HEK293T (cell line): ENCODE results near the gene DCST2.

ENCODE experiments used
- ARNT ChIP-seq: fragments of 450-650 bp; IDR thresholded peaks from 2 replicates; pipeline ENCODE4 v1.6.1; 2017; ENCODE audit warnings: mild to moderate bottlenecking
- BHLHE40 ChIP-seq: fragments of 450-650 bp; IDR thresholded peaks from 2 replicates; pipeline ENCODE4 v1.6.1; 2016; ENCODE audit warnings: mild to moderate bottlenecking, moderate library complexity, borderline replicate concordance
- CTBP1 ChIP-seq: fragments of 450-650 bp; IDR thresholded peaks from 2 replicates; pipeline ENCODE4 v1.6.1; 2016; ENCODE audit warnings: borderline replicate concordance
- ELF4 ChIP-seq: fragments of 450-650 bp; IDR thresholded peaks from 2 replicates; pipeline ENCODE4 v1.6.1; 2017; ENCODE audit warnings: antibody characterized with exemption
- FOXA1 ChIP-seq: fragments of 450-650 bp; IDR thresholded peaks from 2 replicates; pipeline ENCODE4 v1.6.1; 2016; ENCODE audit warnings: mild to moderate bottlenecking
- FOXK2 ChIP-seq: fragments of 450-650 bp; IDR thresholded peaks from 2 replicates; pipeline ENCODE4 v1.6.1; 2016; ENCODE audit warnings: mild to moderate bottlenecking
- FOXM1 ChIP-seq: fragments of 450-650 bp; IDR thresholded peaks from 2 replicates; pipeline ENCODE4 v1.6.1; 2017; ENCODE audit warnings: mild to moderate bottlenecking, borderline replicate concordance
- HDGF ChIP-seq: fragments of 450-650 bp; IDR thresholded peaks from 2 replicates; pipeline ENCODE4 v1.6.1; 2017; ENCODE audit warnings: antibody characterized with exemption, borderline replicate concordance
- LEF1 ChIP-seq: fragments of 450-650 bp; IDR thresholded peaks from 2 replicates; pipeline ENCODE4 v1.6.1; 2017; ENCODE audit warnings: mild to moderate bottlenecking, borderline replicate concordance
- SP1 ChIP-seq: fragments of 450-650 bp; IDR thresholded peaks from 2 replicates; pipeline ENCODE4 v1.6.1; 2017
- SUZ12 ChIP-seq: fragments of 450-650 bp; IDR thresholded peaks from 2 replicates; pipeline ENCODE4 v1.6.1; 2016; ENCODE audit warnings: mild to moderate bottlenecking

GRCh38 chr1:154968731-154969130 is 64.8 kb downstream of the DCST2 start:
- TF ChIP-seq SUZ12 = no peak
- TF ChIP-seq ELF4 = no peak
- no peak for TF ChIP-seq FOXM1
- TF ChIP-seq HDGF = no peak
- TF ChIP-seq BHLHE40 = no peak
- TF ChIP-seq FOXA1 = no peak
- TF ChIP-seq ARNT = no peak
- TF ChIP-seq SP1 = no peak
- no peak for TF ChIP-seq FOXK2
- no peak for TF ChIP-seq CTBP1
- no peak for TF ChIP-seq LEF1
